Dedifferentiated amniotic fluid mesenchymal stem cell (primary cell): ENCODE measurements around the gene DPP9.

Experiments used
- DNase-seq: peaks from one replicate; pipeline ENCODE4 v3.0.0-alpha.2; 2016; ENCODE audit errors: extremely low spot score

DPP9 gene

GRCh38 chr19:4656102-4656501 is 67.5 kb downstream of the DPP9 start:
- DNase-seq: no peak

- DNase-seq: no peak
These were observed 68.9 kb downstream of the DPP9 start for GRCh38 chr19:4654437-4655361.

- DNase-seq: no peak
These were observed 69.7 kb downstream of the DPP9 start for GRCh38 chr19:4653793-4654436.

- no peak for DNase-seq
These were observed 71.6 kb downstream of the DPP9 start for GRCh38 chr19:4652075-4652474.

- no peak for DNase-seq
These were observed 73.5 kb downstream of the DPP9 start for GRCh38 chr19:4650159-4650558.

GRCh38 chr19:4649392-4650047 is 74.1 kb downstream of the DPP9 start:
- no peak for DNase-seq

- no peak for DNase-seq
These were observed 75.7 kb downstream of the DPP9 start for GRCh38 chr19:4647676-4648644.

- no peak for DNase-seq
These were observed 77.9 kb downstream of the DPP9 start for GRCh38 chr19:4645718-4646117.

GRCh38 chr19:4642625-4643024 is 81.0 kb downstream of the DPP9 start:
- no peak for DNase-seq

GRCh38 chr19:4641132-4641531 is 82.5 kb downstream of the DPP9 start:
- DNase-seq: no peak

GRCh38 chr19:4640247-4641000 is 83.2 kb downstream of the DPP9 start:
- no peak for DNase-seq

- DNase-seq: no peak
These were observed 84.0 kb downstream of the DPP9 start for GRCh38 chr19:4639531-4640246.

GRCh38 chr19:4638828-4639530 is 84.7 kb downstream of the DPP9 start, which contains the start of gene TNFAIP8L1:
Gene TNFAIP8L1, plus strand, starts transcription at chr19:4639516. Its CDS starts 12,354 bp downstream, at chr19:4651870.
- DNase-seq: peak; percentile 92

- DNase-seq: no peak
These were observed 85.3 kb downstream of the DPP9 start for GRCh38 chr19:4638317-4638716.

- DNase-seq: no peak
These were observed 86.9 kb downstream of the DPP9 start for GRCh38 chr19:4636761-4637160.

GRCh38 chr19:4636151-4636717 is 87.4 kb downstream of the DPP9 start:
- no peak for DNase-seq

GRCh38 chr19:4635754-4636116 is 87.9 kb downstream of the DPP9 start:
- no peak for DNase-seq

- no peak for DNase-seq
These were observed 90.3 kb downstream of the DPP9 start for GRCh38 chr19:4633140-4633967.
